ENCODE measurements around the gene CYP4A11.
"Not testable (repeated sequence)": the region's sequence is repeated elsewhere in the genome, so short reads cannot be mapped to it uniquely, and the experiment has no call there.

CYP4A11 gene

DNA sequence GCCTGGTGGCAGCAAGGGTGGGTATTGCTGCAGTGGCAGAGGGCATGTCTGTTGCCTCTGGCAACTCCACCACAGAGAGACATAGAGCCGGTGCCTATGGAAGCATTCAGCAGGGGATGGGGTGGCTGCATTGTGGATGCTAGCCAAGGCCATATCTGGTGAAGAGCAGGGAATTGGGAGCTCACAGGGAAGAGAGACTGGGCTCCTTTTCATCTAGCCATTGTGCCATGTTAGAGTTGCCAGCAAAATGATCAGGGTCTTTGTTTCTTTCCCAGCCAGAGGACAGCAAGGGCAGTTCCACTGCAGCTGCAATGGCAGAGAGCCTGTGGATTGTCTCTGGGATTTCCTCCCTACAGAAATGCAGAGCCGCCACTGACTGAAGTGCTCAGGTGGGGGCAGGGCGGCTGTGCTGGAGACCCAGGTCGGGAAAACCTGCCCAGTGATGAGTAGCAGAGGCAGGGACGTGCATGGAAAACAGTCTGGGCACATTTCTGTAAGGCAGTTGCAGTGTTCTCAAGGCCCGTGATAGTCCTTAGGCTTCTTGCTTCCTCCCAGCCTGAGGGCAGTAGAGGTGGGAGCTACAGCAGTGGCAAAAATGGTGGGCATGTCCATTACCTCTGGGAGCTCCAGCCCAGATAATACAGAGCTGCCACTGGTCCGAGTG, 42.0 kb upstream of the CYP4A11 start:
- ATAC-seq, result no peak

DNA sequence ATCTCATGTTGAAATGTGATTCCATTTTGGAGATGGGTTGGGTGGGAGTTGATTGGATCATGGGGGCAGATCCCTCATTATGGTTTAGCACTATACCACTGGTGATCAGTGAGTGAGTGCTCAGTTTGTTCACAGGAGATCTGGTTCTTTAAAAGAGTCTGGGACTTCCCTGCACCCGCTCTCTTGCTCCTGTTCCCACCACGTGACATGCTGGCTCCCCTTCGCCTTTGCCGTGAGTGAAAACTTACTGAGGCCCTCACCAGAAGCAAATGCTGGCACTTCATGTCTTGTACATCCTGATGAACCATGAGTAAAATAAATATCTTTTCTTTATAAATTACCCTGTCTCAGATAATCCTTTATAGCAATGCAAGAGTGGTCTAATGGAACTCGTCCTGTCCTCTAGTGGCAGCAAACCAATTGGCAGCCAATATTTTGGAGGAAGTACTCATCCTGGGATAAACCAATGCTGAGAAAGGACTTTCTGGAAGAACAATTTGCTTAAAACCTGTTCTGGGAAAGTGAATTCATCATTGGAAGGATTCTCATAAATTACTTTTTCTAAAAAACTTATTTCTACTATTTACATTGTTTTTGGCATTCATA, 27.8 kb upstream of the CYP4A11 start:
- ATAC-seq, result peak; percentile 47; the same call in 1 of the 3 replicates
- TF ChIP-seq OSR1 (CRISPR knock-in tag; IDR thresholded peaks at IDR 0.05) (no peak), PPARA (CRISPR knock-in tag; IDR thresholded peaks at IDR 0.05; ENCODE audit: borderline replicate concordance) (no peak), BACH2 (CRISPR knock-in tag; IDR thresholded peaks at IDR 0.05; ENCODE audit: borderline replicate concordance) (no peak)

More for the DNA sequence above, 42.0 kb upstream of the CYP4A11 start:
- no peak for TF ChIP-seq ZNF8 (CRISPR knock-in tag; IDR thresholded peaks at IDR 0.05)
- TF ChIP-seq GLIS3 (CRISPR knock-in tag; IDR thresholded peaks at IDR 0.05), result no peak

- ATAC-seq, result not testable (repeated sequence)
Observed at GRCh38 chr1:46962272-46962671, 21.0 kb upstream of the CYP4A11 start.

DNA sequence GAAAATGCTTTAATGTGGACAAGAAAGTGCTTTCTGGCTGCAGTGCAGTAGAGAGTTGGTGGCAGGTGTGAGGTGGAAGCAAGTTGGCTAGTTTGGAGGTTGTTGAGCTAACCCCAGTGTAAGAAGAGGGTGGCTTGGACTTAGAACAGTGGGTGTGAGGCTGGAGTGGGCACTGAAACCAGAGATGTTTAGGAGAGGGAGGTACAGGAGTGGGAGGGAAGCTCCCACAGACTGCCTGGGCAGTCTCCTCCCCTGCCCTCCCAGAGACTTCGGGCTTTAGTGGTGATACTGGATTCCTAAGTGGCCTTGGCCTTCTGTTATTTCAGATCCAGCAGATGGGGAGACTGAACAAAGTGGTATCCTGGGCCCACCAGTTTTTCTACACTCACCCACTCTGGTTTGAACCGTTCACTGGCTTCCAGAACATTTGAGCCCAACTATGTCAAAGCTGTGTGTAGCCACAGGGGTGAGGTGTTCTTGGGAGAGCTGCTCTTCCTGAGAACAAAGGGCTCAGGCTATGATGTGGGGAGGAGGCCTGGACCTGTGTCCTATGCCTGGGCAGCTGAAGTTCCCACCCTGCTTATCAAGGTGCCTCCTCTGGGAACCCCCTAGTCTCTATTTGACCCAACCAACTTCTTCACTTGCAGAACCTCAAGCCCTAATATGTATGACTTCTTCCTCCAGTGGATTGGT, 19.9 kb upstream of the CYP4A11 start:
- TF ChIP-seq ZFP3 (CRISPR knock-in tag; IDR thresholded peaks at IDR 0.05) (no peak), TSHZ2 (CRISPR knock-in tag; IDR thresholded peaks at IDR 0.05) (no peak), CSDC2 (CRISPR knock-in tag; IDR thresholded peaks at IDR 0.05) (no peak)
- no peak for ATAC-seq

GRCh38 chr1:46960250-46960649, 19.0 kb upstream of the CYP4A11 start:
- no peak for ATAC-seq
- TF ChIP-seq PATZ1 (CRISPR knock-in tag; IDR thresholded peaks at IDR 0.05; ENCODE audit: borderline replicate concordance) (no peak), CSRNP3 (CRISPR knock-in tag; IDR thresholded peaks at IDR 0.05) (no peak), ZC3H10 (CRISPR knock-in tag; IDR thresholded peaks at IDR 0.05) (no peak), TOX (CRISPR knock-in tag; IDR thresholded peaks at IDR 0.05; ENCODE audit: borderline replicate concordance) (no peak), TCF4 (CRISPR knock-in tag; IDR thresholded peaks at IDR 0.05; ENCODE audit: borderline replicate concordance) (no peak), POU6F1 (CRISPR knock-in tag; IDR thresholded peaks at IDR 0.05; ENCODE audit: borderline replicate concordance, low read depth) (no peak), SNAI2 (CRISPR knock-in tag; IDR thresholded peaks at IDR 0.05) (no peak), ISL1 (CRISPR knock-in tag; IDR thresholded peaks at IDR 0.05) (no peak), ZFP30 (CRISPR knock-in tag; IDR thresholded peaks at IDR 0.05) (no peak), PPARA (CRISPR knock-in tag; IDR thresholded peaks at IDR 0.05; ENCODE audit: borderline replicate concordance) (no peak), ZNF8 (CRISPR knock-in tag; IDR thresholded peaks at IDR 0.05) (no peak), ARNTL (CRISPR knock-in tag; IDR thresholded peaks at IDR 0.05; ENCODE audit: borderline replicate concordance, low read depth) (no peak), ZFP3 (CRISPR knock-in tag; IDR thresholded peaks at IDR 0.05) (no peak)

GRCh38 chr1:46955116-46955515, 13.8 kb upstream of the CYP4A11 start:
- not testable (repeated sequence) for ATAC-seq

GRCh38 chr1:46953847-46954246, 12.6 kb upstream of the CYP4A11 start:
- not testable (repeated sequence) for ATAC-seq

- not testable (repeated sequence) for ATAC-seq
Observed at GRCh38 chr1:46949417-46949666, 8.1 kb upstream of the CYP4A11 start.

Data from SK-N-SH treated with all-trans-retinoic acid at 6 μM for 48 hours (cell line).